ENCODE measurements around the gene GBF1.
A peak's percentile ranks its signal among the peaks of the same experiment; 100 is the strongest.

The GBF1 gene

DNA sequence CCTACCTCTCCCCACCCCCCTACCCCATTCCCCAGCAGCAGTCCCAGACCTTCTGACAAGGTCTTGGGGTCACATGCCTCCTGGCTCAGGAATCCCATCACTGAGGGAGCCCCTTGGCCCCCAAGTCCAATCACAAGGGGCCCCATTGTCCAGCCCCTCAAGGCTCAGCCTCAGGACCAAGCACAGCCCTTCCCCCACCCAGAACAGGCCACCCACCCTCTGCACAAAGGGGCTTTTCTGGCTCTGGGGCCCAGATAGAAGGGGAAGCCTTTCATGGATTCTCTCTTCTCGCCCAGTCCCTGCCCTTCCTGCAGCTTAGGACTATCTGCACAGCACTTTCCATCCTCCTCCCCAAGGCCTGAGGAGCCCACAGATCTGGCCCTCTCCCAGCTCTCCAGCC is 180.1 kb downstream of the GBF1 start:
- Mint-ChIP-seq H3K4me1 (ENCODE audit: low read depth) (peaks cover 14% of the 10 kb centered on the region), H3K27me3 (ENCODE audit: low read depth) (peaks cover 3% of the 10 kb centered on the region), H3K27ac (no peak overlapping the region), H3K9me3 (no peaks in the 10 kb centered on the region), H3K36me3 (ENCODE audit: low read depth) (peaks cover 8% of the 10 kb centered on the region), H3K4me3 (no peak overlapping the region)
- DNase-seq (ENCODE audit: low spot score), result no peak

DNA sequence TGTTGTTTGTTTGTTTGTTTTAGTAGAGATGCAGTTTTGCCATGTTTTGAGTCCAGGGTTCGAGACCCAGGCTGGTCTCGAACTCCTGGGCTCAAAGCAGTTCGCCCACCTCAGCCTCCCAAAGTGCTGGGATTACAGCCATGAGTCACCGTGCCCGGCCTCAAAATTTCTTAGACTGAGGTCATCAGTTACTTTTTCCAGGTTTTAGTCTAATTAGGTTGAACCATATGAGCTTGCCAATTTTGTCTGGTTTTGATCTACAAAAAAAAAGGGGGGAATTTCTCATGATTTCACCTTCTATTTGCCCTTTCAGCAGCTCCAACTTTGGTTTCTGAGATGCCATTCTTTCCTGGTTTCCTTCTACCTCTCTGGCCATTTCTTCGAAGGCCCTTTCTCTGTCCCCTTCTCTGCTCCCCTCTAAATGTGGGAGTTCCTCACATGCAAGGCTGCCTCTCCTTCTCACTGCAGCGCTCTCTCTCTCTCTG is 181.5 kb downstream of the GBF1 start:
- Mint-ChIP-seq H3K27me3 (ENCODE audit: low read depth) (no peaks in the 10 kb centered on the region), H3K27ac (no peak overlapping the region)

GRCh38 chr10:102429468-102429867 is 184.1 kb downstream of the GBF1 start:
- Mint-ChIP-seq H3K36me3 (ENCODE audit: low read depth) (peaks cover 8% of the 10 kb centered on the region), H3K9me3 (no peaks in the 10 kb centered on the region), H3K4me3 (no peak overlapping the region), H3K4me1 (ENCODE audit: low read depth) (peaks cover 25% of the 10 kb centered on the region), H3K27me3 (ENCODE audit: low read depth) (no peaks in the 10 kb centered on the region), H3K27ac (no peak overlapping the region)
- DNase-seq (ENCODE audit: low spot score), result no peak

More for the DNA sequence above, 181.5 kb downstream of the GBF1 start:
- no peak overlapping the region for H3K4me3 Mint-ChIP-seq
- no peaks in the 10 kb centered on the region for H3K9me3 Mint-ChIP-seq
- DNase-seq (ENCODE audit: low spot score), result no peak
- H3K4me1 Mint-ChIP-seq (ENCODE audit: low read depth), result peaks cover 17% of the 10 kb centered on the region
- H3K36me3 Mint-ChIP-seq (ENCODE audit: low read depth), result peaks cover 12% of the 10 kb centered on the region

DNA sequence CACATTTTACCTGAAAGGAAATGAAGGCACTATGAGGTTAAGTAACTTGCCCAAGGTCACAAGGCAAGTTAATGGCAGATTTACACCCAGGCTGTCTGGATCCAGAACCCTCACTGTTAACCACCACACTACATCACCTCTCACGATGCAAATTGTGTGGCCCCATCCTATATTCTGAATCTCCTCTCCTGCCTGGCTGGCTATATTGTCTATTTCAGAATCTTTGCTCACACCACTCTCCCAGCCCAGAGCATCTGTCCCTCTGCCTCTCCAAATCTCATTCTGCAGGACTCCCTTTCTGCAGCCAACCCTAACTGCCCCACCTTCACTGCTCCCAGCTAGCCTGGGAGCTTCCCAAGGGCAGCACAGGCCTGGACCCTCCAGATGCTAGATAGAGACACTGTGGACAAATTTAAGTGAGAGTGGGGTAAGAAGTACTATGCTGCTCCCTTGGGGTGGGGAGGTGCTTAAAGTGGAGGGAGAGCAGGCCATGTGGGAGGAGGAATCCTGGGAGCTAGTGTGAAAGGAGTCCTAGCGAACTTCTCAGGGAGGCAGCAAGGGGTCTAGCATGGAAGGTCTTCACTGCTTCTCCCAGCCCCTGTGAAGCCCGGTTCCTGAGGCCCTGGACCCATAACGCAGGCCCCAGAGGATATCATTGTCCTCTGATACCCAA is 186.3 kb downstream of the GBF1 start:
- H3K9me3 Mint-ChIP-seq, result no peaks in the 10 kb centered on the region
- peak overlapping the region; percentile 97 for H3K4me3 Mint-ChIP-seq
- H3K36me3 Mint-ChIP-seq (ENCODE audit: low read depth), result peaks cover 12% of the 10 kb centered on the region
- no peak for DNase-seq (ENCODE audit: low spot score)
- peak overlapping the region; percentile 94 for H3K27ac Mint-ChIP-seq
- H3K27me3 Mint-ChIP-seq (ENCODE audit: low read depth), result no peaks in the 10 kb centered on the region
- peaks cover 32% of the 10 kb centered on the region for H3K4me1 Mint-ChIP-seq (ENCODE audit: low read depth)

Measured in T-helper 2 cell treated with Interferon-gamma antibody and Interleukin-4, amounts not matched to agents 5 μg/mL and 100 μg/mL, for 36 hours (primary cell).